H1 (cell line): ENCODE results near the gene MTM1. TPM values are rescaled to one million over a fixed set of nuclear protein-coding genes. Genes with fewer than 3 reads are reported as not detected.

Source experiments
- CTCF ChIA-PET: fragments of 300-600 bp; sonication (Branson Sonifier 250); formaldehyde crosslinking; loops from one replicate; lab custom pipeline; 2021; ENCODE audit not compliant: partially characterized antibody; lab: Charles Lee
- POLR2A ChIA-PET: fragments of 300-600 bp; sonication (Branson Sonifier 250); formaldehyde crosslinking; loops from one replicate; lab custom pipeline; 2021; ENCODE audit warnings: inconsistent platforms; ENCODE audit not compliant: partially characterized antibody; lab: Charles Lee
- DNase-seq, 2 experiments: peaks; one replicate each; pipeline versions ENCODE4 v3.0.0 to v3.0.0-alpha.2; 2010 to 2022; ENCODE audit warnings: low spot score in 2 of 2, low read depth in 1 of 2, mixed read lengths in 1 of 2
- FAIRE-seq: peaks from 2 replicates; lab custom pipeline; 2011; peaks lifted over from hg19 to GRCh38; lab: Jason Lieb, UNC
- H2AFZ ChIP-seq: 2 replicates; pipeline ENCODE4 v1.8.1; 2012; ENCODE audit warnings: low read length, inconsistent platforms
- H2AK5ac ChIP-seq: 2 replicates; pipeline ENCODE4 v1.6.1; 2013; ENCODE audit warnings: low read depth, low read length
- H2BK120ac ChIP-seq: replicated peaks from 2 replicates; pipeline ENCODE3; 2013; ENCODE audit warnings: low read depth, low read length, inconsistent platforms
- H2BK12ac ChIP-seq: 2 replicates; pipeline ENCODE4 v1.6.1; 2013; ENCODE audit warnings: low read depth, low read length
- H2BK15ac ChIP-seq: 2 replicates; pipeline ENCODE4 v1.6.1; 2013; ENCODE audit warnings: low read length
- H2BK20ac ChIP-seq: 2 replicates; pipeline ENCODE4 v1.6.1; 2013; ENCODE audit warnings: low read length
- H2BK5ac ChIP-seq: 2 replicates; pipeline ENCODE4 v1.6.1; 2013; ENCODE audit warnings: low read depth, low read length
- H3K14ac ChIP-seq: 2 replicates; pipeline ENCODE4 v1.6.1; 2013; ENCODE audit warnings: inconsistent platforms; ENCODE audit not compliant: insufficient read length
- H3K18ac ChIP-seq: 2 replicates; pipeline ENCODE4 v1.6.1; 2013; ENCODE audit warnings: low read length; ENCODE audit errors: extremely low read depth
- H3K23ac ChIP-seq: 2 replicates; pipeline ENCODE4 v1.6.1; 2013; ENCODE audit warnings: inconsistent platforms; ENCODE audit not compliant: insufficient read length
- H3K23me2 ChIP-seq: 2 replicates; pipeline ENCODE4 v1.6.1; 2013; ENCODE audit warnings: low read depth, low read length
- H3K27ac ChIP-seq: 2 replicates; pipeline ENCODE4 v1.6.1; 2011; ENCODE audit warnings: low read depth, low read length, inconsistent platforms
- H3K27me3 ChIP-seq, 4 experiments: replicated peaks in 1 of 4; 1 replicate in 1 of 4; 2 replicates in 3 of 4; pipeline versions ENCODE4 v1.6.1 to v1.8.1; 2011 to 2013; ENCODE audit warnings: low read length in 3 of 4, mild to moderate bottlenecking in 3 of 4, inconsistent platforms in 2 of 4, mixed read lengths in 2 of 4, moderate library complexity in 1 of 4; ENCODE audit not compliant: control insufficient read depth in 3 of 4, insufficient read depth in 3 of 4; ENCODE audit errors: extremely low read depth in 1 of 4
- H3K36me3 ChIP-seq, 4 experiments: 2 replicates each; pipeline versions ENCODE4 v1.6.1 to v1.8.1; 2011 to 2013; ENCODE audit warnings: mild to moderate bottlenecking in 4 of 4, low read length in 3 of 4, moderate library complexity in 2 of 4, control low read depth in 1 of 4, inconsistent platforms in 1 of 4; ENCODE audit not compliant: insufficient read depth in 4 of 4, control insufficient read depth in 2 of 4
- H3K4ac ChIP-seq: replicated peaks from 2 replicates; pipeline ENCODE3; 2013; ENCODE audit warnings: low read length, low read depth, mixed read lengths, inconsistent platforms; ENCODE audit not compliant: insufficient read length
- H3K4me1 ChIP-seq, 4 experiments: replicated peaks in 1 of 4; 1 replicate in 1 of 4; 2 replicates in 3 of 4; pipeline versions ENCODE4 v1.6.1 to v1.8.1; 2011 to 2013; ENCODE audit warnings: low read length in 3 of 4, inconsistent platforms in 2 of 4, mixed read lengths in 1 of 4; ENCODE audit not compliant: insufficient read depth in 4 of 4, control insufficient read depth in 3 of 4
- H3K4me2 ChIP-seq, 2 experiments: 2 replicates each; pipeline versions ENCODE4 v1.6.1 to v1.8.1; 2011 to 2013; ENCODE audit warnings: low read depth in 2 of 2, low read length in 2 of 2, control low read depth in 1 of 2, inconsistent platforms in 1 of 2, mild to moderate bottlenecking in 1 of 2; ENCODE audit not compliant: insufficient read depth in 1 of 2
- H3K4me3 ChIP-seq, 4 experiments: fragments of 200-600, 300-600 bp in 1 of 4; sonication (generic), shearing (Covaris generic), sonication (Bioruptor Twin) in 1 of 4; 2 replicates each; pipeline versions ENCODE4 v1.5.1 to v1.8.1; 2011 to 2016; ENCODE audit warnings: low read length in 4 of 4, low read depth in 3 of 4, control low read depth in 2 of 4, inconsistent platforms in 2 of 4, mild to moderate bottlenecking in 2 of 4, mixed read lengths in 1 of 4, moderate library complexity in 1 of 4; ENCODE audit not compliant: insufficient read depth in 2 of 4; ENCODE audit errors: extremely low read depth in 1 of 4
- H3K56ac ChIP-seq: replicated peaks from 2 replicates; pipeline ENCODE3; 2013; ENCODE audit warnings: low read depth, mild to moderate bottlenecking, mixed read lengths, low read length, inconsistent platforms; ENCODE audit not compliant: insufficient read length
- H3K79me1 ChIP-seq: 2 replicates; pipeline ENCODE4 v1.6.1; 2013; ENCODE audit warnings: low read depth, low read length, control low read depth
- H3K79me2 ChIP-seq, 2 experiments: 2 replicates each; pipeline versions ENCODE4 v1.6.1 to v1.8.1; 2012 to 2013; ENCODE audit warnings: low read length in 2 of 2, mild to moderate bottlenecking in 2 of 2, inconsistent platforms in 1 of 2; ENCODE audit not compliant: insufficient read depth in 2 of 2, control insufficient read depth in 1 of 2
- H3K9ac ChIP-seq, 4 experiments: replicated peaks in 1 of 4; 1 replicate in 1 of 4; 2 replicates in 3 of 4; pipeline versions ENCODE4 v1.6.1 to v1.8.1; 2011 to 2013; ENCODE audit warnings: low read depth in 3 of 4, low read length in 3 of 4, control low read depth in 2 of 4, mild to moderate bottlenecking in 2 of 4, moderate library complexity in 2 of 4, inconsistent platforms in 1 of 4; ENCODE audit errors: extremely low read depth in 1 of 4
- H3K9me3 ChIP-seq, 2 experiments: 2 replicates each; pipeline versions ENCODE4 v1.6.1 to v1.8.1; 2012 to 2013; ENCODE audit warnings: mild to moderate bottlenecking in 2 of 2, moderate library complexity in 2 of 2, control low read depth in 1 of 2, inconsistent platforms in 1 of 2, low read depth in 1 of 2, low read length in 1 of 2, mixed read lengths in 1 of 2; ENCODE audit not compliant: insufficient read depth in 2 of 2
- H4K20me1 ChIP-seq, 2 experiments: replicated peaks in 1 of 2; 2 replicates each; pipeline versions ENCODE3 to v1.8.1; 2011 to 2013; ENCODE audit warnings: inconsistent platforms in 2 of 2, low read length in 2 of 2, mild to moderate bottlenecking in 1 of 2; ENCODE audit not compliant: insufficient read depth in 2 of 2, control insufficient read depth in 1 of 2
- H4K5ac ChIP-seq: 2 replicates; pipeline ENCODE4 v1.6.1; 2013; ENCODE audit warnings: low read length, low read depth, mixed read lengths, inconsistent platforms; ENCODE audit not compliant: insufficient read length
- H4K8ac ChIP-seq: 2 replicates; pipeline ENCODE4 v1.8.0; 2013; ENCODE audit warnings: mild to moderate bottlenecking, moderate library complexity, low read length, inconsistent platforms; ENCODE audit not compliant: insufficient read depth; ENCODE audit errors: extremely low read depth
- H4K91ac ChIP-seq: replicated peaks from 2 replicates; pipeline ENCODE3; 2013; ENCODE audit warnings: low read length, mixed read lengths, inconsistent platforms; ENCODE audit not compliant: insufficient read length
- FOSL1 ChIP-seq: IDR thresholded peaks from 2 replicates; pipeline ENCODE4 v1.6.1; 2011; ENCODE audit warnings: mild to moderate bottlenecking, low read depth, low read length, moderate library complexity; ENCODE audit not compliant: insufficient read depth
- SUZ12 ChIP-seq: fragments of 200-600 bp; sonication (generic); IDR thresholded peaks from 2 replicates; pipeline ENCODE4 v1.6.1; 2012; ENCODE audit warnings: mild to moderate bottlenecking, inconsistent platforms, low read length, moderate library complexity, mixed read lengths
- WGBS, 2 experiments: shearing (Covaris generic) in 1 of 2; methylation state at CpG; one replicate each; pipeline versions ENCODE4 v1.1.6 to v1.1.7; 2013 to 2015; ENCODE audit warnings: low lambda C conversion rate in 2 of 2, mixed read lengths in 2 of 2, inconsistent platforms in 1 of 2, low coverage in 1 of 2, missing lambda C conversion rate in 1 of 2; ENCODE audit not compliant: insufficient replicate concordance in 2 of 2, insufficient coverage in 1 of 2, insufficient read length in 1 of 2; ENCODE audit errors: extremely low coverage in 1 of 2, missing lambda C conversion rate in 1 of 2; 5-methylcytosine and 5-hydroxymethylcytosine counted together
- polyA plus RNA-seq, 7 experiments: library from polyadenylated mRNA; depleted of rRNA in 3 of 7; stranded (reverse) in 5 of 7; unstranded in 2 of 7; fragments of >200 nt in 5 of 7; fragments of 200-250 nt in 2 of 7; gene quantifications; 1 replicate in 5 of 7; 2 replicates in 1 of 7; 4 replicates in 1 of 7; pipeline versions ENCODE4 v1.2.1 to v1.2.3, GENCODE V29; 2011 to 2013; ENCODE audit warnings: missing spikeins in 2 of 7, mixed read lengths in 2 of 7
- total RNA-seq: library from RNA; stranded (reverse); fragmentation: NEBNext Ultra II Directional; extraction: Animal tissue kit (Norgen Biotek cat#: 25700); gene quantifications from 2 replicates; pipeline ENCODE4 v1.2.1, GENCODE V29; 2021

The MTM1 gene
- total and polyA plus RNA-seq, 2 of the 8 experiments (the other 6 are each of a cell fraction or from before 2014, with no cell fraction given): 2.3 to 8.4 TPM

DNA sequence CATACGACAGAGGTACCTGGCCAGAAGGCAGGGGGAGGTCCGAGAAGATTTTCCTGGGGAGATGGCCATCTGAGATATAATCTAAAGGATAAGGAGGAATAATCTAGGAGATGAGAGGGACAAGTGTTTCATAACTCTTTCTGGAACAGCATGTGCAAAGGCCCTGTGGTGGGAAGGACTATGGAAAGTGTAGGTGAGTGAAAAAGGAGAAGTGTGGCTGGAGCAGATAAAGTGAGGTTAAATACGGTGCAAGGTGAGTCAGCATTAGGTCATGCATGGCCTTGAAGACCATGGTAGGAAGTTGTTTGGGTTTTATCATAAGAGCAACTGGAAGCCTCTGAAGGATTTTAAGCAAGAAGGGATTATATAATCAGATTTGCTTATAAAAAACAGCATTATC, 34.6 kb upstream of the MTM1 start:
- Histone ChIP-seq H3K23me2 (no peaks in the 10 kb centered on the region), H2BK20ac (no peak overlapping the region), H3K79me2 (no peaks in the 10 kb centered on the region), H3K9me3 (no peaks in the 10 kb centered on the region), H4K5ac (no peak overlapping the region), H2AFZ (no peak overlapping the region), H3K4me1 (no peaks in the 10 kb centered on the region), H2BK5ac (no peak overlapping the region), H3K4ac (no peak overlapping the region), H3K4me3 (no peak overlapping the region), H3K27me3 (no peaks in the 10 kb centered on the region), H2BK12ac (no peak overlapping the region), H4K20me1 (no peaks in the 10 kb centered on the region), H2BK120ac (no peak overlapping the region), H3K18ac (no peak overlapping the region), H4K8ac (no peak overlapping the region), H3K23ac (no peak overlapping the region), H3K9ac (no peak overlapping the region), H2BK15ac (no peak overlapping the region), H3K4me2 (no peak overlapping the region), H3K27ac (no peak overlapping the region), H3K56ac (no peak overlapping the region), H3K36me3 (no peaks in the 10 kb centered on the region), H3K14ac (no peak overlapping the region), H3K79me1 (no peaks in the 10 kb centered on the region), H4K91ac (no peak overlapping the region), H2AK5ac (no peak overlapping the region)
- ChIA-PET CTCF (no interaction called here), POLR2A (interaction anchor here (0.6 kb wide), 1 partner anchor 15 kb away, joined by 4 read pairs; no protein-coding TSS in a partner anchor)
- no peak for TF ChIP-seq FOSL1
- TF ChIP-seq SUZ12: no peak
- 89% methylated on average over 3 of the region's 3 CpGs; no CpG with 5 or more reads in 1 of the 2 experiments for WGBS, 2 experiments
- DNase-seq (no peak), FAIRE-seq (no peak)
